HG03439 (cell line): ENCODE measurements around the gene PODXL2.
"Not testable (repeated sequence)": the region's sequence is repeated elsewhere in the genome, so short reads cannot be mapped to it uniquely, and the experiment has no call there.

ENCODE experiments used
- ATAC-seq: cut with Tn5 transposase; IDR thresholded peaks from one replicate; pipeline ENCODE4 v1.9.1; 2021; ENCODE audit warnings: mild to moderate bottlenecking, moderate library complexity; ENCODE audit not compliant: unreplicated experiment

Gene PODXL2

GRCh38 chr3:127654374-127654773 is 25.4 kb downstream of the PODXL2 start:
- ATAC-seq: no peak

DNA sequence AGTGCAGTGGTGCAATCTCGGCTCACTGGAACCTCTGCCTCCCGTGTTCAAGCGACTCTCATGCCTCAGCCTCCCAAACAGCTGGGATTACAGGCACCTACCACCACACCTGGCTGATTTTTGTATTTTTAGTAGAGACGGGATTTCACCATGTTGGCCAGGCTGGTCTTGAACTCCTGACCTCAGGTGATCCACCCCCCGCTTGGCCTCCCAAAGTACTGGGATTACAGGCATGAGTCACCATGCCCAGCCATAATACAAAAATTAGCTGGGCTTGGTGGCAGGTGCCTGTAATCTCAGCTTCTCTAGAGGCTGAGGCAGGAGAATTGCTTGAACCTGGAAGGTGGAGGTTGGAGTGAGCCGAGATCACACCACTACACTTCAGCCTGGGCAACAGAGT is 26.0 kb downstream of the PODXL2 start:
- ATAC-seq: not testable (repeated sequence)

GRCh38 chr3:127655641-127656040 is 26.7 kb downstream of the PODXL2 start:
- no peak for ATAC-seq

DNA sequence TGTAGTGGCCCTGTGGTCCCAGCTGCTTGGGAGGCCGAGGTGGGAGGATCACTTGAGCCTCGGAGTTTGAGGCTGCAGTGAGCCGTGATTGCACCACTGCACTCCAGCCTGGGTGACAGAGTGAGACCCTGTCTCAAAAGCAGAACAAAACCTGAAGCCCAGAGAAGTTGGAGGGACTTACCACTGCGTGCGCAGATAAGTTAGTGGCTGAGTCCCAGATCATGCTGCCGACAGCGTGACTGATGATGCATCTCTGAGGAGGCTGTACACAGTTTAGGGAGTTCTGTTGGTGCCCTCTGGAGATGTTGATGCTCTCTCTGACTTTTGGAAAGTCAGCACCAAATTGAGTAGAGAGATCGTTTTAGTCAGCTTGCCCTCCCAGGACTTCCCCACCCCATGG is 27.9 kb downstream of the PODXL2 start:
- no peak for ATAC-seq

DNA sequence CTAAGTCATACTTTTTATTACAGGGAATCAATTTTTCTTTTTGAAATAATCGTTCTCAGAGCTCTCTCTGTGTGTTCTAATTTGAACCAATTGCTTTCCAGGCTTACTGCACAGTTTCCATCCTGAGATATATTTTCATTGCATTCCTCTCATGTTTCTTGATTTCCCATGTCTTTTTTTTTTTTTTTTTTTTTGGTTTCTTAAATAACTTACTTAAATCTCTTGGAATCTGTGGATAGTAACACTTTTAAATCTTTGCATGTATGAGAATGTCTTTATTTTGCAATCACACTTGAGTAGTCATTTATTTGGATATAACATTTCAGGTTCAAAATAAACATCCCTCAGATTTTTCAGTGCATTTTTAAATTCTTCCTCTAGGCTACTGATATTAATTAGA is 29.2 kb downstream of the PODXL2 start:
- no peak for ATAC-seq

DNA sequence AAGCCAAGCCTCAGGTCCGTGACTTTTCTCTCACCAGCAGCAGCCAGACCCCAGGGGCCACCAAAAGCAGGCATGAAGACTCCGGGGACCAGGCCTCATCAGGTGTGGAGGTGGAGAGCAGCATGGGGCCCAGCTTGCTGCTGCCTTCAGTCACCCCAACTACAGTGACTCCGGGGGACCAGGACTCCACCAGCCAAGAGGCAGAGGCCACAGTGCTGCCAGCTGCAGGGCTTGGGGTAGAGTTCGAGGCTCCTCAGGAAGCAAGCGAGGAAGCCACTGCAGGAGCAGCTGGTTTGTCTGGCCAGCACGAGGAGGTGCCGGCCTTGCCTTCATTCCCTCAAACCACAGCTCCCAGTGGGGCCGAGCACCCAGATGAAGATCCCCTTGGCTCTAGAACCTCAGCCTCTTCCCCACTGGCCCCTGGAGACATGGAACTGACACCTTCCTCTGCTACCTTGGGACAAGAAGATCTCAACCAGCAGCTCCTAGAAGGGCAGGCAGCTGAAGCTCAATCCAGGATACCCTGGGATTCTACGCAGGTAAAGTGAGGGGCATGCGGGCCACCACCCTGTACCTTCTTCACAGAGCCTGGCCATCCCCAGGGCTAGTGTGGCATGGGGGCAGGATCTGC is 31.8 kb downstream of the PODXL2 start:
- ATAC-seq: no peak

- ATAC-seq: no peak
Observed at GRCh38 chr3:127661600-127661999, 32.6 kb downstream of the PODXL2 start.

GRCh38 chr3:127662001-127662469 is 33.0 kb downstream of the PODXL2 start:
- ATAC-seq: no peak

- no peak for ATAC-seq
Observed at GRCh38 chr3:127663151-127663550, 34.2 kb downstream of the PODXL2 start.

DNA sequence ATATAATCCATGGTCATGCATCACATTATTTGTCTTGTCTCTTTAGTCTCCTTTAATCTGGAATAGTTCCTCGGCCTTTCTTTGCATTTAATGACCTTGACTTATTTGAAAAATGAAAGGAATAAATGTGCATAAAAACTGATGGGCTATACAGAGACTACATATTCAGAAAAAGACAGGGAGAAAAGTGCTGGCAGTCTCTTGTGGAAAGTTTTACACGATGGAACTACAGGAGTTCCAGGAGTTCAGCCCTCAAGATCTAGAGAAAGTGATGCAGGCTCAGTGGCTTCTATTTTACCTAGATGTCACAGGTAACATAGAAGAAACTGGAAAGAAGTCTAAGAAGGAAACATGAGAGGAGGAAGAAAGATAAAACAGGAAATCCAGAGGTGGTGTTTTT is 36.2 kb downstream of the PODXL2 start:
- no peak for ATAC-seq

- no peak for ATAC-seq
Observed at GRCh38 chr3:127665586-127665985, 36.6 kb downstream of the PODXL2 start.

- no peak for ATAC-seq
Observed at GRCh38 chr3:127666676-127667075, 37.7 kb downstream of the PODXL2 start.

DNA sequence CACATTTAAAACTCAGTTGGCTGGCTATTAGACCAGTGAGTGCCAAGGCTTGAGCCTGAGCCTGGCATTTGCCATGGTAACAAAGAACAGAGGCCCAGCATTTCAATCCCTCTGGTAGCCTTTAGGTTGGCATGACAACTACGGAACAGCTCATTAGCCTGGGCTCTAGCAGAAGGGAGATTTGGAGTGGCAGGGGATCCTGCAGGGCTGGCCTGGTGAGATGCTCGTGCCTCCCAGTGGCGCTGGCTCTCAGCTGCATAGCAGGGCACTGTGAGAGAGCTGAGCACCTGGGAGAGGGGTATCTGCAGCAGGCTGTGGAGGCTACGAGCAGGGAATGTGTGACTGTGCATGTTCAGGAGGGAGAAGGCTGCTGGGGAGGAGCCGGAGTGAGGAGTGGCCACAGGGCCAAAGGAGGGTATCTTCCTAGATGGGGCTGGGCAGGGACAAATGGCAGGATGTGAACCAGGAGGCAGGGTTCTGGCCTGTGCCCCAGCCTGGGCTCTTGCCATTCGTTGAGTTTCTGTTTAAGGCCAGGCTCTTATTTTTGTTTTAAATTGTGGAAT is 38.2 kb downstream of the PODXL2 start:
- ATAC-seq: no peak

GRCh38 chr3:127668906-127669305 is 39.9 kb downstream of the PODXL2 start:
- no peak for ATAC-seq

GRCh38 chr3:127669541-127670228 is 40.7 kb downstream of the PODXL2 start:
- no peak for ATAC-seq

- ATAC-seq: no peak
Observed at GRCh38 chr3:127670229-127670559, 41.2 kb downstream of the PODXL2 start.

- no peak for ATAC-seq
Observed at GRCh38 chr3:127670761-127671522, 42.0 kb downstream of the PODXL2 start.

DNA sequence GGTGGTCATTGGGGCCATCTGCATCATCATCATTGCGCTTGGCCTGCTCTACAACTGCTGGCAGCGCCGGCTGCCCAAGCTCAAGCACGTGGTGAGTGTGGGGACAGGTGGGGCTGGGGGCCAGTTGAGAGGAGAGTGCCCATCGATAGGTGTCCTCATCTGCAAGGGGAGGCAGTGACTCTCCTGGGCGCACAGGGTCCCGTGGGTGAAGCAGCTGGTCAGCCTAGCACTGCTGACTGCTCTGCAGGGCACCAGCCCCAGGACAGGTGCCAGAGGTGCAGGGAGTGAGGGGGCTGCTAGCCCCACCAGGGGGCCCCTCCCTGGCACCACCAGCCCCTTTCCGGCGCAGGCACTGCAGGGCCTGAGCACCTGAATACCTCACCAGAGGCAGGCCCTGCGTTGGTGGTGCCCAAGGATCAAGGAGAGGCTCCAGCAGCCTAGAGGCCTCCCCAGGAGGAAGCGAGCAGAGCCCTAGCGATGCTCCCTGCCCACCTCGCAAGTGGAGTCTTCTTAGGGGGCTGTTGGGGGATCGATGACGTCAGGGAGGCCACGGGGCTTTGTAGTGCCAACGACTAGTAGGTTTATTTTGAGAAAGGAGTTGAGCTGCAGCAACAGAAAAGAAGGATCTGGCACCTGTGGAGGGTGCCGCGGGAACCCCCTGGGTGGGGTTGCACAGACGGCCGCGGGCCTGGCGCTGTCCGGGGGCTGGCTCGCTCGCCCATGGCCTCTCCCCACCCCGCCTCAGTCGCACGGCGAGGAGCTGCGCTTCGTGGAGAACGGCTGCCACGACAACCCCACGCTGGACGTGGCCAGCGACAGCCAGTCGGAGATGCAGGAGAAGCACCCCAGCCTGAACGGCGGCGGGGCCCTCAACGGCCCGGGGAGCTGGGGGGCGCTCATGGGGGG is 42.8 kb downstream of the PODXL2 start:
- peak; percentile 24 for ATAC-seq

GRCh38 chr3:127672429-127673190 is 43.6 kb downstream of the PODXL2 start, which contains the start of gene ABTB1:
Gene ABTB1, plus strand, starts transcription at chr3:127672952. Its CDS starts 74 bp downstream, at chr3:127673026.
- ATAC-seq: peak; percentile 72
